GM19452 (cell line): Measurements from ENCODE around the gene TUFT1.
"Not testable (repeated sequence)": the region's sequence is repeated elsewhere in the genome, so short reads cannot be mapped to it uniquely, and the experiment has no call there.

ENCODE experiments used
- ATAC-seq: cut with Tn5 transposase; IDR thresholded peaks from one replicate; pipeline ENCODE4 v1.9.1; 2021; ENCODE audit not compliant: unreplicated experiment

The TUFT1 gene

GRCh38 chr1:151578941-151579340, 38.8 kb downstream of the TUFT1 start:
- ATAC-seq = no peak

GRCh38 chr1:151579436-151580225, 39.5 kb downstream of the TUFT1 start:
- no peak for ATAC-seq

GRCh38 chr1:151581451-151581850, 41.3 kb downstream of the TUFT1 start:
- no peak for ATAC-seq

- no peak for ATAC-seq
These were observed 41.8 kb downstream of the TUFT1 start for GRCh38 chr1:151581921-151582320.

GRCh38 chr1:151583796-151584195, 43.7 kb downstream of the TUFT1 start:
- ATAC-seq = no peak

GRCh38 chr1:151584278-151584677, 44.2 kb downstream of the TUFT1 start:
- no peak for ATAC-seq

- no peak for ATAC-seq
These were observed 44.7 kb downstream of the TUFT1 start for GRCh38 chr1:151584780-151585179.

GRCh38 chr1:151585622-151586021, 45.5 kb downstream of the TUFT1 start:
- ATAC-seq = no peak

- ATAC-seq = no peak
These were observed 50.9 kb downstream of the TUFT1 start for GRCh38 chr1:151590961-151591360.

- no peak for ATAC-seq
These were observed 53.6 kb downstream of the TUFT1 start for GRCh38 chr1:151593730-151594129.

- ATAC-seq = peak; percentile 58
These were observed 54.1 kb downstream of the TUFT1 start for GRCh38 chr1:151594143-151594625.

- no peak for ATAC-seq
These were observed 56.3 kb downstream of the TUFT1 start for GRCh38 chr1:151596166-151596953.

GRCh38 chr1:151602550-151602949, 62.4 kb downstream of the TUFT1 start:
- not testable (repeated sequence) for ATAC-seq

GRCh38 chr1:151604291-151604690, 64.2 kb downstream of the TUFT1 start:
- ATAC-seq = no peak

GRCh38 chr1:151606384-151606783, 66.3 kb downstream of the TUFT1 start:
- no peak for ATAC-seq

GRCh38 chr1:151606857-151607256, 66.7 kb downstream of the TUFT1 start:
- ATAC-seq = no peak

GRCh38 chr1:151610142-151610541, 70.0 kb downstream of the TUFT1 start:
- ATAC-seq = no peak

- no peak for ATAC-seq
These were observed 71.2 kb downstream of the TUFT1 start for GRCh38 chr1:151611288-151611790.

GRCh38 chr1:151611832-151612500, 71.9 kb downstream of the TUFT1 start, which contains the start of gene SNX27:
SNX27 (plus strand) TSS chr1:151612050; CDS start chr1:151612202, 152 bp downstream.
- ATAC-seq = peak; percentile 85

GRCh38 chr1:151612501-151613281, 72.6 kb downstream of the TUFT1 start:
- ATAC-seq = no peak
